H9 (cell line): ENCODE results near the gene CAMK1G. TPM values are rescaled to one million over a fixed set of nuclear protein-coding genes. Genes with fewer than 3 reads are reported as not detected.

ENCODE experiments used
- DNase-seq: peaks from one replicate; pipeline ENCODE4 v3.0.0-alpha.2; 2017
- H2AFZ ChIP-seq: one replicate; pipeline ENCODE4 v1.6.1; 2013; ENCODE audit warnings: mild to moderate bottlenecking, low read length, control low read depth, moderate library complexity
- H2AK5ac ChIP-seq: 2 replicates; pipeline ENCODE4 v1.6.1; 2013; ENCODE audit warnings: low read length, control low read depth, mixed read lengths; ENCODE audit not compliant: insufficient read length
- H2BK120ac ChIP-seq: one replicate; pipeline ENCODE4 v1.6.1; 2013; ENCODE audit warnings: low read depth, mild to moderate bottlenecking, low read length, control low read depth, inconsistent platforms; ENCODE audit not compliant: poor library complexity, severe bottlenecking
- H2BK12ac ChIP-seq: 2 replicates; pipeline ENCODE4 v1.6.1; 2013; ENCODE audit warnings: low read length, control low read depth, mixed read lengths, low read depth; ENCODE audit not compliant: insufficient read length
- H2BK15ac ChIP-seq: 2 replicates; pipeline ENCODE4 v1.6.1; 2013; ENCODE audit warnings: low read depth, low read length, control low read depth
- H2BK20ac ChIP-seq: one replicate; pipeline ENCODE4 v1.6.1; 2013; ENCODE audit warnings: low read depth, mild to moderate bottlenecking, low read length, control low read depth, inconsistent platforms; ENCODE audit not compliant: poor library complexity, severe bottlenecking
- H2BK5ac ChIP-seq: 2 replicates; pipeline ENCODE4 v1.6.1; 2013; ENCODE audit warnings: low read length, control low read depth, mixed read lengths; ENCODE audit not compliant: insufficient read length
- H3K14ac ChIP-seq: 2 replicates; pipeline ENCODE4 v1.6.1; 2013; ENCODE audit warnings: low read length, control low read depth; ENCODE audit not compliant: insufficient read depth
- H3K18ac ChIP-seq: 2 replicates; pipeline ENCODE4 v1.6.1; 2013; ENCODE audit warnings: low read depth, mild to moderate bottlenecking, mixed read lengths, low read length, control low read depth; ENCODE audit not compliant: insufficient read length
- H3K23ac ChIP-seq: 2 replicates; pipeline ENCODE4 v1.6.1; 2013; ENCODE audit warnings: low read length, control low read depth, mixed read lengths, low read depth; ENCODE audit not compliant: insufficient read length
- H3K23me2 ChIP-seq: 2 replicates; pipeline ENCODE4 v1.6.1; 2013; ENCODE audit warnings: low read depth, mild to moderate bottlenecking, mixed read lengths, low read length, control low read depth; ENCODE audit not compliant: insufficient read length, poor library complexity, severe bottlenecking
- H3K27ac ChIP-seq: 2 replicates; pipeline ENCODE4 v1.5.1; 2013; ENCODE audit warnings: low read length, control low read depth, mixed read lengths, low read depth; ENCODE audit not compliant: insufficient read length
- H3K27me3 ChIP-seq: 2 replicates; pipeline ENCODE4 v1.6.1; 2013; ENCODE audit warnings: low read length, control low read depth, inconsistent platforms; ENCODE audit not compliant: insufficient read depth
- H3K4ac ChIP-seq: 2 replicates; pipeline ENCODE4 v1.6.1; 2013; ENCODE audit warnings: low read depth, mild to moderate bottlenecking, control low read depth, inconsistent platforms, low read length, moderate library complexity
- H3K4me1 ChIP-seq: 2 replicates; pipeline ENCODE4 v1.6.1; 2013; ENCODE audit warnings: low read length, control low read depth, inconsistent platforms; ENCODE audit not compliant: insufficient read depth
- H3K4me2 ChIP-seq: 2 replicates; pipeline ENCODE4 v1.6.1; 2013; ENCODE audit warnings: low read length, control low read depth, mixed read lengths; ENCODE audit not compliant: insufficient read length, insufficient read depth
- H3K56ac ChIP-seq: 2 replicates; pipeline ENCODE4 v1.6.1; 2013; ENCODE audit warnings: low read depth, mild to moderate bottlenecking, mixed read lengths, low read length, control low read depth; ENCODE audit not compliant: insufficient read length
- H3K79me1 ChIP-seq: 2 replicates; pipeline ENCODE4 v1.6.1; 2013; ENCODE audit warnings: low read depth, mild to moderate bottlenecking, moderate library complexity, low read length, control low read depth, inconsistent platforms; ENCODE audit not compliant: insufficient read depth, poor library complexity, severe bottlenecking
- H3K79me2 ChIP-seq: 2 replicates; pipeline ENCODE4 v1.6.1; 2013; ENCODE audit warnings: low read length, control low read depth, inconsistent platforms; ENCODE audit not compliant: insufficient read depth
- H3K9ac ChIP-seq: 2 replicates; pipeline ENCODE4 v1.6.1; 2013; ENCODE audit warnings: low read length, control low read depth, mixed read lengths; ENCODE audit not compliant: insufficient read length; ENCODE audit errors: extremely low read depth
- H3K9me3 ChIP-seq: one replicate; pipeline ENCODE4 v1.6.1; 2013; ENCODE audit warnings: low read depth, low read length, inconsistent platforms; ENCODE audit not compliant: control insufficient read depth
- H3T11ph ChIP-seq: one replicate; pipeline ENCODE4 v1.6.1; 2013; ENCODE audit warnings: mild to moderate bottlenecking, low read length, control low read depth, inconsistent platforms
- H4K20me1 ChIP-seq: one replicate; pipeline ENCODE4 v1.6.1; 2013; ENCODE audit not compliant: control insufficient read depth, insufficient read length, insufficient read depth
- H4K5ac ChIP-seq: 2 replicates; pipeline ENCODE4 v1.6.1; 2013; ENCODE audit warnings: low read depth, mild to moderate bottlenecking, mixed read lengths, low read length, control low read depth; ENCODE audit not compliant: insufficient read length
- H4K8ac ChIP-seq: replicated peaks from 2 replicates; pipeline ENCODE4 v1.6.1; 2013; ENCODE audit warnings: low read length, control low read depth, mixed read lengths, low read depth; ENCODE audit not compliant: insufficient read length
- H4K91ac ChIP-seq: 2 replicates; pipeline ENCODE4 v1.6.1; 2013; ENCODE audit warnings: low read depth, mild to moderate bottlenecking, moderate library complexity, mixed read lengths, low read length, control low read depth; ENCODE audit not compliant: insufficient read length
- H3K27ac Mint-ChIP-seq, 3 experiments: 2 replicates in 2 of 3; 3 replicates in 1 of 3; pipeline ENCODE4 v1.8.0; 2020 to 2021; ENCODE audit warnings: mixed read lengths in 3 of 3, mild to moderate bottlenecking in 1 of 3, moderate library complexity in 1 of 3
- H3K27me3 Mint-ChIP-seq: 2 replicates; pipeline ENCODE4 v1.8.0; 2021; ENCODE audit warnings: low read depth, mild to moderate bottlenecking, moderate library complexity, mixed read lengths
- H3K36me3 Mint-ChIP-seq, 3 experiments: 2 replicates in 2 of 3; 3 replicates in 1 of 3; pipeline ENCODE4 v1.8.0; 2020 to 2021; ENCODE audit warnings: low read depth in 3 of 3, mixed read lengths in 3 of 3; ENCODE audit not compliant: insufficient read depth in 1 of 3
- H3K4me1 Mint-ChIP-seq, 2 experiments: 2 replicates each; pipeline ENCODE4 v1.8.0; 2020; ENCODE audit warnings: mixed read lengths in 2 of 2
- H3K4me3 Mint-ChIP-seq, 2 experiments: 2 replicates in 1 of 2; 3 replicates in 1 of 2; pipeline ENCODE4 v1.8.0; 2020 to 2021; ENCODE audit warnings: mild to moderate bottlenecking in 2 of 2, mixed read lengths in 2 of 2, moderate library complexity in 1 of 2
- H3K9me3 Mint-ChIP-seq, 2 experiments: 2 replicates in 1 of 2; 3 replicates in 1 of 2; pipeline ENCODE4 v1.8.0; 2020; ENCODE audit warnings: mild to moderate bottlenecking in 2 of 2, mixed read lengths in 2 of 2, moderate library complexity in 1 of 2
- WGBS: extraction: QIAGEN DNeasy Blood & Tissue Kit; methylation state at CpG from one replicate; pipeline ENCODE4 v1.1.7; 2013; ENCODE audit warnings: missing lambda C conversion rate, low lambda C conversion rate, mixed read lengths; ENCODE audit not compliant: insufficient read length; ENCODE audit errors: extremely low coverage; 5-methylcytosine and 5-hydroxymethylcytosine counted together
- total RNA-seq: library from RNA; stranded (reverse); gene quantifications from 2 replicates; pipeline ENCODE4 v1.2.1, GENCODE V29; 2021
- TF ChIP-seq, protein P1 (sequence below): fragments of 200-600 bp; sonication (generic); conservative IDR thresholded peaks from 3 replicates; pipeline ENCODE4 v1.8.0; 2021; ENCODE audit warnings: antibody characterized with exemption, mild to moderate bottlenecking

CAMK1G gene
- total RNA-seq, 1 experiment from 2014 or later: 0.28 TPM

DNA sequence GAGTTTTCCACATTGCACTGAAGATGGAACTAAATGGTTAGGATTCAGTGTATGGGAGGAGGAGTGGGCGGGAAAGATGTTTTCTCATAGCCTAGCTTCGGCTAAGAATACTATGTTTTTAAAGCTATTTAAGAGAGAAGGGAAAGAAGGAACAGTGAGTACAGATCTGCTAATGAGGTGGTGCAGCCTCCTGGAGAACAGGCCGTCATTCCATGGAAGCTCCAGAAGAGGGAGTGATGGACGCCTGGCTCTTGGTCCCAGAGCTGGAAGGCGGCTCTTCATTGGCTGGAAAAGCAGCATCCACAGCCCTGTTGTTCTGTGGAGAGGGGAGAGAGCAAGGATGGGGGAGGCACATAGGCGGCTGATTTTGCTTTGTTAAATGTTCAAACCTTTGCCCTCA is 6.9 kb downstream of the CAMK1G start:
- H2AK5ac ChIP-seq: no peak overlapping the region
- TF ChIP-seq, protein P1, sequence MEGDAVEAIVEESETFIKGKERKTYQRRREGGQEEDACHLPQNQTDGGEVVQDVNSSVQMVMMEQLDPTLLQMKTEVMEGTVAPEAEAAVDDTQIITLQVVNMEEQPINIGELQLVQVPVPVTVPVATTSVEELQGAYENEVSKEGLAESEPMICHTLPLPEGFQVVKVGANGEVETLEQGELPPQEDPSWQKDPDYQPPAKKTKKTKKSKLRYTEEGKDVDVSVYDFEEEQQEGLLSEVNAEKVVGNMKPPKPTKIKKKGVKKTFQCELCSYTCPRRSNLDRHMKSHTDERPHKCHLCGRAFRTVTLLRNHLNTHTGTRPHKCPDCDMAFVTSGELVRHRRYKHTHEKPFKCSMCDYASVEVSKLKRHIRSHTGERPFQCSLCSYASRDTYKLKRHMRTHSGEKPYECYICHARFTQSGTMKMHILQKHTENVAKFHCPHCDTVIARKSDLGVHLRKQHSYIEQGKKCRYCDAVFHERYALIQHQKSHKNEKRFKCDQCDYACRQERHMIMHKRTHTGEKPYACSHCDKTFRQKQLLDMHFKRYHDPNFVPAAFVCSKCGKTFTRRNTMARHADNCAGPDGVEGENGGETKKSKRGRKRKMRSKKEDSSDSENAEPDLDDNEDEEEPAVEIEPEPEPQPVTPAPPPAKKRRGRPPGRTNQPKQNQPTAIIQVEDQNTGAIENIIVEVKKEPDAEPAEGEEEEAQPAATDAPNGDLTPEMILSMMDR: peak; percentile 60
- H3K14ac ChIP-seq: no peak overlapping the region
- peaks cover 11 to 22% of the 10 kb centered on the region in 2 experiments for H3K4me1 Mint-ChIP-seq
- H3K27ac Mint-ChIP-seq: no peak overlapping the region
- no peak overlapping the region for H3K4me2 ChIP-seq
- no peak overlapping the region for H4K91ac ChIP-seq
- no peak overlapping the region for H3K4me3 Mint-ChIP-seq
- H3K23ac ChIP-seq: no peak overlapping the region
- no peak overlapping the region for H2BK20ac ChIP-seq
- no peak overlapping the region for H2BK120ac ChIP-seq
- H3K4ac ChIP-seq: no peak overlapping the region
- no CpG with 5 or more reads among the region's 6 CpGs for WGBS
- DNase-seq: peak; percentile 66
- no peaks in the 10 kb centered on the region for H3K9me3 ChIP-seq
- H3K18ac ChIP-seq: no peak overlapping the region
- no peak overlapping the region for H2BK15ac ChIP-seq
- H2BK5ac ChIP-seq: no peak overlapping the region
- H4K5ac ChIP-seq: no peak overlapping the region
- no peak overlapping the region for H3T11ph ChIP-seq
- H3K27me3 ChIP-seq: no peaks in the 10 kb centered on the region; the same call in 1 of the 2 replicates
- no peak overlapping the region for H3K56ac ChIP-seq
- no peaks in the 10 kb centered on the region for H3K4me1 ChIP-seq
- H4K8ac ChIP-seq: no peak overlapping the region
- H3K79me1 ChIP-seq: no peaks in the 10 kb centered on the region
- H3K36me3 Mint-ChIP-seq: no peaks in the 10 kb centered on the region
- no peaks in the 10 kb centered on the region for H3K23me2 ChIP-seq
- H2BK12ac ChIP-seq: no peak overlapping the region
- no peaks in the 10 kb centered on the region for H3K79me2 ChIP-seq
- no peak overlapping the region for H3K27ac ChIP-seq
- H2AFZ ChIP-seq: no peak overlapping the region
- H3K27me3 Mint-ChIP-seq: peaks cover 33% of the 10 kb centered on the region
- peaks cover 2 to 3% of the 10 kb centered on the region in 2 experiments; a peak in 2 of 5 replicates for H3K9me3 Mint-ChIP-seq
- H3K9ac ChIP-seq: no peak overlapping the region
- H4K20me1 ChIP-seq: no peaks in the 10 kb centered on the region
